Esophagus muscularis mucosa (tissue), 4 donors: ENCODE data around the gene GLRB. TPM values are rescaled to one million over a fixed set of nuclear protein-coding genes. Genes with fewer than 3 reads are reported as not detected.

ENCODE experiments used
- DNase-seq: peaks from one replicate; pipeline ENCODE4 v3.0.0-alpha.2; 2017; ENCODE audit errors: extremely low spot score
- H3K27ac ChIP-seq, 4 donors: fragments of 200-600 bp; sonication (generic); replicated peaks in 1 of 4; 1 replicate in 3 of 4; 2 replicates in 1 of 4; pipeline ENCODE4 v1.5.1; 2016 to 2019; ENCODE audit warnings: mild to moderate bottlenecking in 1 of 4
- H3K27me3 ChIP-seq, 4 donors: fragments of 200-600 bp; sonication (generic); one replicate each; pipeline versions ENCODE4 v1.5.1 to v1.6.0; 2016 to 2019
- H3K36me3 ChIP-seq, 4 donors: fragments of 200-600 bp; sonication (generic); one replicate each; pipeline ENCODE4 v1.5.1; 2016 to 2019
- H3K4me1 ChIP-seq, 4 donors: fragments of 200-600 bp; sonication (generic); one replicate each; pipeline ENCODE4 v1.5.1; 2016 to 2019
- H3K4me3 ChIP-seq, 4 donors: fragments of 200-600 bp; sonication (generic); 1 replicate in 2 of 4; 2 replicates in 2 of 4; pipeline ENCODE4 v1.5.1; 2016 to 2019; ENCODE audit warnings: mild to moderate bottlenecking in 4 of 4, moderate library complexity in 1 of 4
- H3K9me3 ChIP-seq, 4 donors: fragments of 200-600 bp; sonication (generic); 1 replicate in 3 of 4; 2 replicates in 1 of 4; pipeline ENCODE4 v1.5.1; 2016 to 2019
- CTCF ChIP-seq, 3 experiments: fragments of 200-600 bp in 2 of 3; fragments of 450-650 bp in 1 of 3; sonication (generic) in 2 of 3; IDR thresholded peaks; one replicate each; pipeline ENCODE4 v1.5.1; 2017 to 2019; ENCODE audit warnings: antibody characterized with exemption in 3 of 3, mild to moderate bottlenecking in 2 of 3, moderate library complexity in 1 of 3
- EP300 ChIP-seq: sonication (generic); formaldehyde crosslinking; IDR thresholded peaks from one replicate; pipeline ENCODE4 v1.6.1; 2017; ENCODE audit warnings: antibody characterized with exemption
- POLR2A ChIP-seq: fragments of 450-650 bp; IDR thresholded peaks from one replicate; pipeline ENCODE4 v1.6.1; 2017; ENCODE audit warnings: antibody characterized with exemption, moderate library complexity, mild to moderate bottlenecking, low read depth
- POLR2AphosphoS5 ChIP-seq, 2 donors: sonication (generic); formaldehyde crosslinking; IDR thresholded peaks; one replicate each; pipeline ENCODE4 v1.6.1; 2017; ENCODE audit warnings: antibody characterized with exemption in 2 of 2
- WGBS: methylation state at CpG from one replicate; pipeline ENCODE4 v1.1.5; 2018; 5-methylcytosine and 5-hydroxymethylcytosine counted together
- intact Hi-C: fragments of 100-400 bp; cut with DNase I; formaldehyde crosslinking; loops from one replicate; pipeline ENCODE4 v1.15.1; 2023
- total RNA-seq, 4 donors: library from RNA; depleted of rRNA; stranded (reverse); fragments of >200 nt; gene quantifications; one replicate each; pipeline versions ENCODE4 v1.1.0 to v1.2.1, GENCODE V29; 2016

Gene GLRB
- total RNA-seq, 4 donors from 2014 or later = 1.5 to 2.1 (median 1.8) TPM

GRCh38 chr4:157114671-157115070, 38.7 kb downstream of the GLRB start:
- Histone ChIP-seq H3K4me1 (no peaks in the 10 kb centered on the region), H3K4me3 (no peak overlapping the region), H3K36me3 (no peaks in the 10 kb centered on the region), H3K27me3 (no peaks in the 10 kb centered on the region), H3K9me3 (no peaks in the 10 kb centered on the region), H3K27ac (no peak overlapping the region)
- no peak for DNase-seq
- TF ChIP-seq CTCF (IDR thresholded peaks at IDR 0.05) (no peak), POLR2AphosphoS5 (IDR thresholded peaks at IDR 0.05) (no peak), EP300 (no peak), POLR2A (no peak)
- WGBS = 92% methylated on average over 6 of the region's 6 CpGs
- intact Hi-C loops = no loop called here

GRCh38 chr4:157115613-157116335, 39.8 kb downstream of the GLRB start:
- no peak for TF ChIP-seq EP300
- 83% methylated on average over 3 of the region's 3 CpGs for WGBS
- no peaks in the 10 kb centered on the region for H3K27me3 ChIP-seq
- no peak overlapping the region for H3K27ac ChIP-seq
- H3K9me3 ChIP-seq = no peaks in the 10 kb centered on the region
- DNase-seq = no peak
- no peak overlapping the region for H3K4me3 ChIP-seq
- intact Hi-C loops = no loop called here
- H3K4me1 ChIP-seq = no peaks in the 10 kb centered on the region
- H3K36me3 ChIP-seq = no peaks in the 10 kb centered on the region

- Histone ChIP-seq H3K27ac (no peak overlapping the region), H3K9me3 (no peaks in the 10 kb centered on the region), H3K36me3 (no peaks in the 10 kb centered on the region), H3K4me3 (no peak overlapping the region), H3K4me1 (no peaks in the 10 kb centered on the region), H3K27me3 (no peaks in the 10 kb centered on the region)
- intact Hi-C loops = no loop called here
- no peak for TF ChIP-seq POLR2AphosphoS5 (IDR thresholded peaks at IDR 0.05)
- no peak for TF ChIP-seq EP300
- no peak for TF ChIP-seq POLR2A
- TF ChIP-seq CTCF (IDR thresholded peaks at IDR 0.05) = no peak
- 84% methylated on average over 2 of the region's 2 CpGs for WGBS
- DNase-seq = no peak
Measured at GRCh38 chr4:157121401-157121800, 45.5 kb downstream of the GLRB start.

GRCh38 chr4:157127571-157127970, 51.6 kb downstream of the GLRB start:
- intact Hi-C loops = no loop called here

GRCh38 chr4:157128395-157128794, 52.4 kb downstream of the GLRB start:
- no peaks in the 10 kb centered on the region for H3K36me3 ChIP-seq
- intact Hi-C loops = no loop called here
- H3K4me3 ChIP-seq = no peak overlapping the region
- no peaks in the 10 kb centered on the region for H3K9me3 ChIP-seq
- H3K4me1 ChIP-seq = no peaks in the 10 kb centered on the region
- no peak for DNase-seq
- no peak for TF ChIP-seq POLR2AphosphoS5 (IDR thresholded peaks at IDR 0.05)
- peak in 1 of 3 experiments; percentile 28 for TF ChIP-seq CTCF (IDR thresholded peaks at IDR 0.05)
- H3K27me3 ChIP-seq = no peaks in the 10 kb centered on the region
- H3K27ac ChIP-seq = no peak overlapping the region

More at GRCh38 chr4:157127571-157127970, 51.6 kb downstream of the GLRB start:
- Histone ChIP-seq H3K9me3 (no peaks in the 10 kb centered on the region), H3K27ac (no peak overlapping the region), H3K4me1 (no peaks in the 10 kb centered on the region), H3K36me3 (no peaks in the 10 kb centered on the region), H3K27me3 (no peaks in the 10 kb centered on the region), H3K4me3 (no peak overlapping the region)
- TF ChIP-seq POLR2A (no peak), POLR2AphosphoS5 (IDR thresholded peaks at IDR 0.05) (no peak), EP300 (no peak), CTCF (IDR thresholded peaks at IDR 0.05) (no peak)
- WGBS = 92% methylated on average over 2 of the region's 2 CpGs
- DNase-seq = no peak
